C4-2B (cell line): ENCODE measurements around the gene SGIP1.

Experiments used
- CTCF ChIP-seq: fragments of 450-650 bp; conservative IDR thresholded peaks from 2 replicates; pipeline ENCODE4 v1.5.1; 2017; ENCODE audit warnings: mild to moderate bottlenecking
- ZFX ChIP-seq: fragments of 450-650 bp; IDR thresholded peaks from 2 replicates; pipeline ENCODE4 v1.6.1; 2017

GRCh38 chr1:66695116-66695515 lies 161.2 kb downstream of the SGIP1 start:
- TF ChIP-seq CTCF (no peak), ZFX (no peak)
